Skeletal muscle satellite cell (primary cell): ENCODE results near the gene STYK1. TPM values are rescaled to one million over a fixed set of nuclear protein-coding genes. Genes with fewer than 3 reads are reported as not detected.

ENCODE experiments used
- H3K27me3 ChIP-seq: 2 replicates; pipeline ENCODE4 v1.7.0; 2013; ENCODE audit warnings: low read length; ENCODE audit not compliant: control insufficient read depth, insufficient read depth
- H3K36me3 ChIP-seq: 2 replicates; pipeline ENCODE4 v1.7.0; 2013; ENCODE audit warnings: mild to moderate bottlenecking, control low read depth, low read length; ENCODE audit not compliant: insufficient read depth
- H3K4me1 ChIP-seq: 2 replicates; pipeline ENCODE4 v1.7.0; 2013; ENCODE audit warnings: low read length; ENCODE audit not compliant: control insufficient read depth, insufficient read depth
- H3K4me2 ChIP-seq: 2 replicates; pipeline ENCODE4 v1.7.0; 2013; ENCODE audit warnings: mild to moderate bottlenecking, low read length
- H3K4me3 ChIP-seq: 2 replicates; pipeline ENCODE4 v1.7.0; 2013; ENCODE audit warnings: low read length
- H3K9ac ChIP-seq: 2 replicates; pipeline ENCODE4 v1.7.0; 2013; ENCODE audit warnings: mild to moderate bottlenecking, low read depth, low read length, moderate library complexity
- H3K9me3 ChIP-seq: replicated peaks from 2 replicates; pipeline ENCODE4 v1.7.0; 2013; ENCODE audit warnings: mild to moderate bottlenecking, control low read depth, low read length
- total RNA-seq: library from RNA; depleted of rRNA; stranded (reverse); fragments of >200 nt; gene quantifications from 2 replicates; pipeline ENCODE4 v1.2.3, GENCODE V29; 2012; rRNA removed

The STYK1 gene, protein sequence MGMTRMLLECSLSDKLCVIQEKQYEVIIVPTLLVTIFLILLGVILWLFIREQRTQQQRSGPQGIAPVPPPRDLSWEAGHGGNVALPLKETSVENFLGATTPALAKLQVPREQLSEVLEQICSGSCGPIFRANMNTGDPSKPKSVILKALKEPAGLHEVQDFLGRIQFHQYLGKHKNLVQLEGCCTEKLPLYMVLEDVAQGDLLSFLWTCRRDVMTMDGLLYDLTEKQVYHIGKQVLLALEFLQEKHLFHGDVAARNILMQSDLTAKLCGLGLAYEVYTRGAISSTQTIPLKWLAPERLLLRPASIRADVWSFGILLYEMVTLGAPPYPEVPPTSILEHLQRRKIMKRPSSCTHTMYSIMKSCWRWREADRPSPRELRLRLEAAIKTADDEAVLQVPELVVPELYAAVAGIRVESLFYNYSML
- total RNA-seq: 0.66 and 0.76 TPM in 2 replicates

DNA sequence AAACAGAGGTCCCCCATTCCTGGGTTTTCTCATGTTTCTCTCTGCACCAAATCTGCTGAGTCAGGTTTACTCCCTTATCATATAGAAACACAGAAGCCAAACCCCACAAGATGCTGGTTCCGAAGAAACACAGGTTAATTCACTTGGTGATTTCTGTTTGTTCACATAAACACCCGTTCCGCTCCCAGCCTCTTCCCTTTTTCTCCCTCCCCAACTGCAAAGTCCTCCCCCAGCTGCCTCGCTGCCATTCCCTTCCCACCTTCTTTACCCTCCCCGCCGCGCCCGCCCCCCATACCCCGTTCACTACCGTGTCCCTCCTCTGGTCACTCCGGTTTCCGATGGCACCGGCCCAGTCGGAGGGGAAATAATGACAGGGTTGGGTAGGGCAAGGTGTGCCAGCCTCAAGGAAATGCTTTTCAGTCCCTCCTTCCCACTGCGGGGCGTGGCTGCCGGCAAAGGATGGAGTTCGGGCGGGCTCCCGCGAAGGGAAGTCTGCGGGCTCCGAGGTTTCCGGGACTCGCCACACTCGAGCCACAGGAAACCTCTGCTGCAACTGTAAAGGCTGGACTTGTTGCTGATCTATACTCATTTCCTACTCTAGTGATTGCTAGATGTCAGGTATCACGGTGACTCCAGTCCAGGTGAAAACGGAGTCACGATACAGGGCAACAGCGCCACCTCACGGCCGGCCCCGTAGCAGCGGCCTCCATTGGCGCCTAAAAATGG, at the start of gene STYK1:
TSS of gene STYK1 (minus strand) at position 394 of the 726 bp plus-strand sequence. CDS start 39,434 bp downstream, outside the sequence.
- Histone ChIP-seq H3K9me3 (no peaks in the 10 kb centered on the region), H3K4me2 (peak within 1 kb of the TSS; percentile 88), H3K4me3 (peak within 1 kb of the TSS; percentile 85), H3K36me3 (no peaks in the 10 kb centered on the region), H3K4me1 (peaks cover 3% of the 10 kb centered on the region), H3K9ac (peak within 1 kb of the TSS; percentile 49), H3K27me3 (no peaks in the 10 kb centered on the region)

GRCh38 chr12:10722905-10723746, 49.3 kb upstream of the STYK1 start, which contains the start of gene YBX3:
TSS of gene YBX3 (minus strand) at chr12:10723323. CDS start at chr12:10723111, 212 bp downstream.
- H3K4me1 ChIP-seq: peaks cover 46% of the 10 kb centered on the region
- no peaks in the 10 kb centered on the region for H3K36me3 ChIP-seq
- peak within 1 kb of the TSS; percentile 85 for H3K4me2 ChIP-seq
- no peaks in the 10 kb centered on the region for H3K27me3 ChIP-seq
- peak within 1 kb of the TSS; percentile 85 for H3K4me3 ChIP-seq
- H3K9ac ChIP-seq: peak within 1 kb of the TSS; percentile 97
- H3K9me3 ChIP-seq: no peaks in the 10 kb centered on the region

- Histone ChIP-seq H3K4me3 (peak overlapping the region; percentile 85), H3K27me3 (no peaks in the 10 kb centered on the region), H3K36me3 (no peaks in the 10 kb centered on the region), H3K9me3 (no peaks in the 10 kb centered on the region), H3K4me1 (peaks cover 52% of the 10 kb centered on the region), H3K9ac (peak overlapping the region; percentile 97), H3K4me2 (peak overlapping the region; percentile 85)
These were observed 48.7 kb upstream of the STYK1 start for GRCh38 chr12:10722502-10722904.

GRCh38 chr12:10721651-10722501, 48.0 kb upstream of the STYK1 start:
- Histone ChIP-seq H3K4me2 (peak overlapping the region; percentile 85), H3K9me3 (no peaks in the 10 kb centered on the region), H3K36me3 (no peaks in the 10 kb centered on the region), H3K4me3 (peak overlapping the region; percentile 85), H3K9ac (peak overlapping the region; percentile 97), H3K27me3 (no peaks in the 10 kb centered on the region), H3K4me1 (peaks cover 55% of the 10 kb centered on the region)

DNA sequence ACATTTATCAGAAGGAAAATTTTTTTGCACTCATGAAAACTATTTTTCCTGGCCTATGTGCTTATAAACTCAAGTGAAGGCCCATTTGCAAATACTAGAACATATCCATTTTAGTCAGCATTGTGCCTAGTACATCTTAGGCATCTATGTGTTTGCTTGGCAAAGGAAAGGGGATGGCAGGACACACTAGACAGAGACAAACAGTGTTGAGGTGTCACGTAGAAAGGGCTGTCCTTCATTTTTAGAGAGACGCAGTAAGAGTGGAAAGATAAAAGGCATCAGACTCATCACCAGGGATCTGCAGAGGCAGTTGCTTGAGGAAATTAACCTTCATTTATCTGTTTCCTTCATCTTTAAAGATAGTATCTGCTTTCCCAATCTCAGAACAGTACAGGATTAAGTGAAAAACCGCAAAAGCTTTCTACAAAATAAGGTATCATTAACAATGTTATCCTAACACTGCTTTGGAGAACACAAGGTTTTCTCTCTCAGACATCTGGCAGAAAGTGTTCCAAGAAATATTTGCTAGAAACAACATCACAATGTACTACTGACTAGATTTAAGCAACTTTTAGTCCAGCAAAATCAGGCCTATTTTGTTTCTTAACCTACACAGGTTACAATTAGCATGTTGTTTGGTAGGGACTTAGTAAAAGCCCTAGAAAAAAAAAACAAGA, 47.3 kb upstream of the STYK1 start:
- H3K9me3 ChIP-seq: no peaks in the 10 kb centered on the region
- peak overlapping the region; percentile 85 for H3K4me3 ChIP-seq
- peak overlapping the region; percentile 85 for H3K4me2 ChIP-seq
- H3K4me1 ChIP-seq: peaks cover 61% of the 10 kb centered on the region
- H3K27me3 ChIP-seq: no peaks in the 10 kb centered on the region
- peak overlapping the region; percentile 97 for H3K9ac ChIP-seq
- H3K36me3 ChIP-seq: no peaks in the 10 kb centered on the region

- Histone ChIP-seq H3K9ac (no peak overlapping the region), H3K9me3 (no peaks in the 10 kb centered on the region), H3K27me3 (no peaks in the 10 kb centered on the region), H3K36me3 (peaks cover 5% of the 10 kb centered on the region), H3K4me2 (peak overlapping the region; percentile 85), H3K4me1 (peaks cover 65% of the 10 kb centered on the region), H3K4me3 (peak overlapping the region; percentile 29)
These were observed 45.6 kb upstream of the STYK1 start for GRCh38 chr12:10719482-10719881.

GRCh38 chr12:10718279-10718821, 44.5 kb upstream of the STYK1 start:
- Histone ChIP-seq H3K9me3 (no peaks in the 10 kb centered on the region), H3K9ac (peak overlapping the region; percentile 68)

GRCh38 chr12:10717410-10717809, 43.6 kb upstream of the STYK1 start:
- H3K4me2 ChIP-seq: peak overlapping the region; percentile 85
- H3K9ac ChIP-seq: peak overlapping the region; percentile 68
- H3K27me3 ChIP-seq: no peaks in the 10 kb centered on the region
- H3K4me3 ChIP-seq: peak overlapping the region; percentile 58
- H3K9me3 ChIP-seq: no peaks in the 10 kb centered on the region
- peaks cover 57% of the 10 kb centered on the region for H3K4me1 ChIP-seq
- peaks cover 26% of the 10 kb centered on the region for H3K36me3 ChIP-seq

More at GRCh38 chr12:10718279-10718821, 44.5 kb upstream of the STYK1 start:
- Histone ChIP-seq H3K4me1 (peaks cover 57% of the 10 kb centered on the region), H3K4me2 (peak overlapping the region; percentile 85), H3K4me3 (peak overlapping the region; percentile 58), H3K27me3 (no peaks in the 10 kb centered on the region), H3K36me3 (peaks cover 17% of the 10 kb centered on the region)

DNA sequence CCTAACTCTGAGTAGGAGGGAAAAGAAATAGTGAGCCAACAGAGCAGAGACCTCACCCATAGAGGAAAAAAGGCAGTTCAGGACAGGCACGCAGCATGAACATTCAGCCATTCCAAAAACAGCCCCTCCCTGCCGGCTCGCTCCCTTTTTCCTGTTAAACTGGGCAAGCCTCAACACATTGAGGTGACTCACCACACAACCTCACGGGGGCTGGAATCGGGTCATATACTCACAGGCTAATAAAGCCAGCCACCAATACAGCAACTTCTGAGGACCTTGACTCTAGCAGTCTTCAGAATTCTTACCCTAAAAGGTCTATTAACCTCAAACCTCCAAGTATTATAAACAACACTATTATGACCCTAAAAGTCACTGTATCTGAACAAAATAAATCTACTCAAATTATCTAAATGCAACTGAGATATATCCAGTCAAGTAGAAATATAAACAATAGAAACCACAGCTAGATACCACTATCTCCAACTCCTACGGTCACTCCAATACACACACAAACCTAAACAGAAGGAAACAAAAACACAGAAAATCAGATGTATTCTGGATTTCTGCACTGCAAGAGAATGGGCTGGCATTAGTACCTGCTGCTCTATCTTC, 43.0 kb upstream of the STYK1 start:
- H3K9ac ChIP-seq: peak overlapping the region; percentile 68
- no peaks in the 10 kb centered on the region for H3K27me3 ChIP-seq
- no peaks in the 10 kb centered on the region for H3K9me3 ChIP-seq
- H3K4me2 ChIP-seq: peak overlapping the region; percentile 85
- H3K4me1 ChIP-seq: peaks cover 57% of the 10 kb centered on the region
- H3K4me3 ChIP-seq: peak overlapping the region; percentile 58
- H3K36me3 ChIP-seq: peaks cover 32% of the 10 kb centered on the region
